Endothelial cell of umbilical vein (primary cell): ENCODE data around the gene NTN1. TPM values are rescaled to one million over a fixed set of nuclear protein-coding genes. Genes with fewer than 3 reads are reported as not detected.

ENCODE experiments used
- BruUV-seq: library from RNA; stranded (reverse); fragments of 400-500 nt; replicated peaks from 2 replicates; lab custom pipeline; 2021; lab: Mats Ljungman, UMichigan
- CTCF ChIA-PET: fragments of 300-600, 350-600 bp; sonication (Branson Sonifier 250); formaldehyde crosslinking; loops from one replicate; lab custom pipeline; 2021; ENCODE audit warnings: antibody characterized with exemption, inconsistent platforms; lab: Charles Lee
- POLR2A ChIA-PET: fragments of 300-600, 350-600 bp; sonication (Branson Sonifier 250); formaldehyde crosslinking; loops from one replicate; lab custom pipeline; 2021; ENCODE audit warnings: antibody characterized with exemption, inconsistent platforms; lab: Charles Lee
- DNase-seq: peaks from one replicate; pipeline ENCODE4 v3.0.0-alpha.2; 2011; ENCODE audit warnings: low read depth, low spot score
- FAIRE-seq: peaks from 2 replicates; lab custom pipeline; 2011; peaks lifted over from hg19 to GRCh38; lab: Jason Lieb, UNC
- H2AFZ ChIP-seq: 2 replicates; pipeline ENCODE4 v1.6.0; 2012; ENCODE audit warnings: low read depth, low read length, control low read depth, inconsistent platforms
- H3K27ac ChIP-seq: 2 replicates; pipeline ENCODE4 v1.5.1; 2011; ENCODE audit warnings: low read depth, mild to moderate bottlenecking, control low read depth, low read length, moderate library complexity; ENCODE audit not compliant: insufficient read depth
- H3K27me3 ChIP-seq, 2 experiments: 2 replicates each; pipeline versions ENCODE4 v1.6.0 to v1.6.1; 2011; ENCODE audit warnings: low read length in 2 of 2, mixed read lengths in 1 of 2; ENCODE audit not compliant: control insufficient read depth in 2 of 2, insufficient read depth in 2 of 2
- H3K36me3 ChIP-seq, 2 experiments: 2 replicates in 1 of 2; 3 replicates in 1 of 2; pipeline ENCODE4 v1.5.1; 2011; ENCODE audit warnings: low read length in 2 of 2, mild to moderate bottlenecking in 1 of 2, moderate library complexity in 1 of 2; ENCODE audit not compliant: control insufficient read depth in 2 of 2, insufficient read depth in 2 of 2; ENCODE audit errors: extremely low read depth in 1 of 2
- H3K4me1 ChIP-seq: 3 replicates; pipeline ENCODE4 v1.5.1; 2011; ENCODE audit warnings: mild to moderate bottlenecking, low read length; ENCODE audit not compliant: control insufficient read depth, insufficient read depth; ENCODE audit errors: extremely low read depth
- H3K4me2 ChIP-seq: 2 replicates; pipeline ENCODE4 v1.6.1; 2011; ENCODE audit warnings: low read length, control low read depth, mixed read lengths; ENCODE audit not compliant: insufficient read depth
- H3K4me3 ChIP-seq, 3 experiments: fragments of 200-600 bp in 1 of 3; sonication (generic), shearing (Covaris generic) in 1 of 3; replicated peaks in 1 of 3; 2 replicates each; pipeline ENCODE4 v1.5.1; 2011 to 2016; ENCODE audit warnings: control low read depth in 3 of 3, low read length in 3 of 3, mild to moderate bottlenecking in 2 of 3, inconsistent platforms in 1 of 3, low read depth in 1 of 3, moderate library complexity in 1 of 3; ENCODE audit not compliant: insufficient read depth in 1 of 3
- H3K79me2 ChIP-seq: 2 replicates; pipeline ENCODE4 v1.6.0; 2012; ENCODE audit warnings: low read length, inconsistent platforms; ENCODE audit not compliant: control insufficient read depth, insufficient read depth
- H3K9ac ChIP-seq: replicated peaks from 2 replicates; pipeline ENCODE3; 2011; ENCODE audit warnings: low read length, control low read depth; ENCODE audit not compliant: insufficient read depth; ENCODE audit errors: extremely low read depth
- H3K9me1 ChIP-seq: replicated peaks from 3 replicates; pipeline ENCODE4 v1.6.0; 2011; ENCODE audit warnings: mild to moderate bottlenecking, low read length; ENCODE audit not compliant: control insufficient read depth, insufficient read depth; ENCODE audit errors: extremely low read depth
- H3K9me3 ChIP-seq: replicated peaks from 2 replicates; pipeline ENCODE4 v1.5.1; 2012; ENCODE audit warnings: low read length, inconsistent platforms; ENCODE audit not compliant: control insufficient read depth, insufficient read depth
- H4K20me1 ChIP-seq: replicated peaks from 2 replicates; pipeline ENCODE3; 2011; ENCODE audit warnings: mild to moderate bottlenecking, low read length; ENCODE audit not compliant: control insufficient read depth, insufficient read depth; ENCODE audit errors: extremely low read depth
- CTCF ChIP-seq, 2 donors: IDR thresholded peaks; 1 replicate in 1 of 2; 2 replicates in 1 of 2; pipeline ENCODE4 v1.5.1; 2011; ENCODE audit warnings: low read length in 2 of 2, mild to moderate bottlenecking in 2 of 2, moderate library complexity in 2 of 2, control low read depth in 1 of 2, inconsistent platforms in 1 of 2, low read depth in 1 of 2; ENCODE audit not compliant: insufficient read depth in 1 of 2; ENCODE audit errors: extremely low read depth in 1 of 2
- EZH2 ChIP-seq: IDR thresholded peaks from 2 replicates; pipeline ENCODE4 v1.6.1; 2012; ENCODE audit warnings: borderline replicate concordance, low read depth, mild to moderate bottlenecking, moderate library complexity, low read length, inconsistent platforms; ENCODE audit not compliant: severe bottlenecking
- FOS ChIP-seq: IDR thresholded peaks from 2 replicates; pipeline ENCODE4 v1.6.1; 2011; ENCODE audit warnings: mild to moderate bottlenecking, low read length, moderate library complexity, borderline replicate concordance; ENCODE audit not compliant: insufficient read depth
- GATA2 ChIP-seq: IDR thresholded peaks from 2 replicates; pipeline ENCODE4 v1.7.0; 2011; ENCODE audit warnings: low read depth, mild to moderate bottlenecking, moderate library complexity, mixed read lengths, low read length; ENCODE audit not compliant: insufficient read length, insufficient read depth
- JUN ChIP-seq: IDR thresholded peaks from 2 replicates; pipeline ENCODE4 v1.6.1; 2011; ENCODE audit warnings: borderline replicate concordance, low read depth; ENCODE audit not compliant: insufficient read length, insufficient read depth
- MAX ChIP-seq: IDR thresholded peaks from 2 replicates; pipeline ENCODE4 v1.6.1; 2011; ENCODE audit not compliant: insufficient read depth, insufficient read length
- MYC ChIP-seq: IDR thresholded peaks from one replicate; pipeline ENCODE4 v1.6.1; 2011; ENCODE audit warnings: mild to moderate bottlenecking, low read depth, low read length
- POLR2A ChIP-seq: IDR thresholded peaks from 2 replicates; pipeline ENCODE4 v1.6.1; 2012; ENCODE audit warnings: low read depth, mild to moderate bottlenecking, control low read depth, low read length
- POLR2AphosphoS5 ChIP-seq: IDR thresholded peaks from 2 replicates; pipeline ENCODE4 v1.6.1; 2012; ENCODE audit warnings: low read depth, mild to moderate bottlenecking, control low read depth, low read length, moderate library complexity; ENCODE audit not compliant: insufficient read depth
- dilution Hi-C: fragments of 300-500 bp; cut with MboI; formaldehyde crosslinking; loops from one replicate; pipeline ENCODE4 v1.15.0; 2019; ENCODE audit warnings: low sequenced_read_pairs; ENCODE audit not compliant: extremely low pct_ligation_motif_present
- intact Hi-C: fragments of 100-400 bp; cut with micrococcal nuclease; formaldehyde crosslinking; loops from one replicate; pipeline ENCODE4 v1.10.0; 2022
- polyA plus RNA-seq, 4 experiments: library from polyadenylated mRNA; depleted of rRNA in 3 of 4; stranded (reverse) in 3 of 4; unstranded in 1 of 4; fragments of >200 nt; gene quantifications; 2 replicates each; pipeline versions ENCODE4 v1.2.1 to v1.2.3, GENCODE V29; 2011 to 2012; ENCODE audit warnings: missing spikeins in 1 of 4
- total RNA-seq: library from RNA; stranded (reverse); gene quantifications from 2 replicates; pipeline ENCODE4 v1.2.3, GENCODE V29; 2021

Gene NTN1
- total and polyA plus RNA-seq, 2 donors (not counting 3 experiments of a cell fraction or from before 2014, with no cell fraction given) = 0.10 to 0.18 TPM

- no peak for TF ChIP-seq EZH2
- no peak for TF ChIP-seq MYC
- no peak for TF ChIP-seq MAX
- no peak for TF ChIP-seq POLR2AphosphoS5
- no peak for TF ChIP-seq JUN
- TF ChIP-seq POLR2A = no peak
- TF ChIP-seq FOS = no peak
- no peak for TF ChIP-seq CTCF (IDR thresholded peaks at IDR 0.05; ENCODE audit: extremely low read depth in 1 of 2, insufficient read depth in 1 of 2, low read depth in 1 of 2, low read length in 2 of 2)
- TF ChIP-seq GATA2 = no peak
- Histone ChIP-seq H3K4me2 (no peak overlapping the region), H3K27me3 (no peaks in the 10 kb centered on the region), H3K9me1 (no peaks in the 10 kb centered on the region), H3K9me3 (no peaks in the 10 kb centered on the region), H4K20me1 (no peaks in the 10 kb centered on the region), H3K27ac (no peak overlapping the region), H3K4me3 (no peak overlapping the region), H3K36me3 (peaks cover 0 to 3% of the 10 kb centered on the region in 2 experiments), H3K4me1 (peaks cover 3% of the 10 kb centered on the region), H3K9ac (no peak overlapping the region), H3K79me2 (no peaks in the 10 kb centered on the region), H2AFZ (no peak overlapping the region)
- CTCF ChIA-PET = no interaction called here
- POLR2A ChIA-PET = no interaction called here
- no TSS peak for BruUV-seq
- intact Hi-C loops = no loop called here
- dilution Hi-C loops = no loop called here
- no peak for DNase-seq
- no peak for FAIRE-seq
Observed at GRCh38 chr17:9253308-9253707, 232.0 kb downstream of the NTN1 start.
